ENCODE measurements around the gene GSE1.

Gene GSE1

GRCh38 chr16:85646358-85646907 is 33.3 kb downstream of the GSE1 start:
- TF ChIP-seq GATA1 (IDR thresholded peaks at IDR 0.05; ENCODE audit: low read depth, low read length) (no peak), POLR2A (IDR thresholded peaks at IDR 0.05; ENCODE audit: low read length) (no peak)
- DNase-seq, result no peak

- no peak for DNase-seq
- no peak for TF ChIP-seq GATA1 (IDR thresholded peaks at IDR 0.05; ENCODE audit: low read depth, low read length)
- no peak for TF ChIP-seq POLR2A (IDR thresholded peaks at IDR 0.05; ENCODE audit: low read length)
These were observed 33.9 kb downstream of the GSE1 start for GRCh38 chr16:85646976-85647375.

- no peak for DNase-seq
- TF ChIP-seq GATA1 (IDR thresholded peaks at IDR 0.05; ENCODE audit: low read depth, low read length), result no peak
- no peak for TF ChIP-seq POLR2A (IDR thresholded peaks at IDR 0.05; ENCODE audit: low read length)
These were observed 35.1 kb downstream of the GSE1 start for GRCh38 chr16:85648070-85648714.

GRCh38 chr16:85648805-85649204 is 35.7 kb downstream of the GSE1 start:
- TF ChIP-seq GATA1 (IDR thresholded peaks at IDR 0.05; ENCODE audit: low read depth, low read length) (no peak), POLR2A (IDR thresholded peaks at IDR 0.05; ENCODE audit: low read length) (no peak)
- no peak for DNase-seq

- no peak for DNase-seq
- TF ChIP-seq POLR2A (IDR thresholded peaks at IDR 0.05; ENCODE audit: low read length), result no peak
These were observed 36.5 kb downstream of the GSE1 start for GRCh38 chr16:85649411-85650134.

- no peak for DNase-seq
- TF ChIP-seq GATA1 (IDR thresholded peaks at IDR 0.05; ENCODE audit: low read depth, low read length) (no peak), POLR2A (IDR thresholded peaks at IDR 0.05; ENCODE audit: low read length) (no peak)
These were observed 37.2 kb downstream of the GSE1 start for GRCh38 chr16:85650135-85650843.

GRCh38 chr16:85650844-85651628 is 37.9 kb downstream of the GSE1 start:
- DNase-seq, result no peak
- TF ChIP-seq GATA1 (IDR thresholded peaks at IDR 0.05; ENCODE audit: low read depth, low read length), result no peak
- no peak for TF ChIP-seq POLR2A (IDR thresholded peaks at IDR 0.05; ENCODE audit: low read length)

- no peak for TF ChIP-seq GATA1 (IDR thresholded peaks at IDR 0.05; ENCODE audit: low read depth, low read length)
- peak; percentile 46 to 47 for DNase-seq
These were observed 38.7 kb downstream of the GSE1 start for GRCh38 chr16:85651629-85652430.

- peak; percentile 75 to 81 for DNase-seq
- no peak for TF ChIP-seq POLR2A (IDR thresholded peaks at IDR 0.05; ENCODE audit: low read length)
- TF ChIP-seq GATA1 (IDR thresholded peaks at IDR 0.05; ENCODE audit: low read depth, low read length), result no peak
These were observed 39.5 kb downstream of the GSE1 start for GRCh38 chr16:85652431-85653221.

- DNase-seq, result no peak
- no peak for TF ChIP-seq GATA1 (IDR thresholded peaks at IDR 0.05; ENCODE audit: low read depth, low read length)
- TF ChIP-seq POLR2A (IDR thresholded peaks at IDR 0.05; ENCODE audit: low read length), result no peak
These were observed 40.3 kb downstream of the GSE1 start for GRCh38 chr16:85653290-85653891.

- DNase-seq, result no peak
- TF ChIP-seq GATA1 (IDR thresholded peaks at IDR 0.05; ENCODE audit: low read depth, low read length), result no peak
- TF ChIP-seq POLR2A (IDR thresholded peaks at IDR 0.05; ENCODE audit: low read length), result no peak
These were observed 41.4 kb downstream of the GSE1 start for GRCh38 chr16:85654251-85655095.
